Superior temporal gyrus (tissue), 1 donor: ENCODE results near the gene GPX6.
"Not testable (repeated sequence)": the region's sequence is repeated elsewhere in the genome, so short reads cannot be mapped to it uniquely, and the experiment has no call there.

Source experiments
- DNase-seq: peaks from one replicate; pipeline ENCODE4 v3.0.0-alpha.2; 2016; ENCODE audit errors: extremely low spot score

Gene GPX6, protein sequence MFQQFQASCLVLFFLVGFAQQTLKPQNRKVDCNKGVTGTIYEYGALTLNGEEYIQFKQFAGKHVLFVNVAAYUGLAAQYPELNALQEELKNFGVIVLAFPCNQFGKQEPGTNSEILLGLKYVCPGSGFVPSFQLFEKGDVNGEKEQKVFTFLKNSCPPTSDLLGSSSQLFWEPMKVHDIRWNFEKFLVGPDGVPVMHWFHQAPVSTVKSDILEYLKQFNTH

DNA sequence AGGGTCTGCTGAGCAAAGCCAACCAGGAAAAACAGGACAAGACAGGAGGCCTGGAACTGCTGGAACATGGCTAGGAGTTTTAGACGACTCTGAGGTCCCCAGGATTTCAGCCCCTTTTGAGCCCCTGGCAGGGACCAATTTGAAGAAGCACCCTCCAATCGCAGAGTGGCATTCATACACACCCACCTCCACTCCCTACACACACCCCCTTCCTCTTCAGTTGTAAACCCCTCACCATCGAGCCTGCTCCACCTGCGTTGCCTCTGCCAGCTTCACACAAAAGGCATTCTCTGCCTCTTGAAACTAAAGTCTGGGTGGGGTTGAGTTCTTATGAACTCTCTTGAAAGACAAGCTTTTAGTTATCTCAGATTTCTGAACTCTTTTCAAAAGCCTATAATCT is at the start of gene GPX6:
Gene GPX6 (minus strand): TSS at position 118 of the 400 bp plus-strand sequence. CDS start 50 bp downstream, at position 68.
- DNase-seq: no peak

DNA sequence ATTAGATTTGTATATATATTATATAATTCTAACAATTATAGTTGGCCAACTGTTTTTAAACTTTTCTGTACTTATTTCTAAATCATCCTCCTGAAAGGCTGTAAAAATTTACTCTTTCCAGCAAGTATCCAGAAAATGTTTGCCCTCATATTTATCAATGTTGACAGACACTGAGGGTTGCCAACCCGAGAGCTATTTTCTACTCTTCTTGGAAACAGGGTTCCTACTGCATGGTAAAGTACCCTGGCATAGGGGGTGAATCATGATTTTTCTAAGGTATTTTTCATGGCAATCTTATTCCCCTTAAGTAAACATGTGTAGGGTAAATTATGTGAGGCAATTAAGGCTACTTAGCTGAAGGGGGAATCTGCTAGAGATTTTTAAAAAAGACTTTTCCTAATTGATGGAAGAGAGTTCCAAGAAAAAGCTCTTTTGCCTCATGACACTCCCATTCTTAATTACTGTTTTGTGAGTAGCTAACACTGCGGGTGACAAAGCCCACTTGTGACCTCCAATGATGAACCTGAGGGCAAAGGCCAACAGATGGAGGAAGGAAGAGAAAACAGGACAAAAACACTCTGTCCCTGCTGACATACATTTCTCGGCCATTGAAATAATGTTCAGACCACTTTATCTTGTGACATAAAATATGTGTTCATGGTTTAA is 48.0 kb upstream of the GPX6 start:
- no peak for DNase-seq

DNA sequence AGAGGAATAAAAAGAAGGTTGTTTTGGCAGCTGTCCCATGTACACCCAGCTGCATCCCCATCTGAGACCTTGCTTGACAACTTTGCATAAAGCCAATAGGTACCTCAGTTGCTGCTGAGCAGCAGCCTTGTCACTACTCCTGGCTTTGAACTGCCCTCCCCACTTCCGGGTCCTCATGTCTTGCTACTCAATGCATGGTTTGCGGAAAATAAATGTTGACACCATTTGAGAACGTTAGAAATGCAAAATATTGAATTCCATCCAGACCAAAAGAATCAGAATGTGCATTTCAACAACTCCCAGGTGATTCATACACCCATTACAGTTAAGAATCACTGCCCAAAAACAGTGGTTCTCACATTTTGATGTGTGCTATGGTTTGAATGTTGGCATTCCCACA is 43.0 kb upstream of the GPX6 start:
- DNase-seq: no peak

DNA sequence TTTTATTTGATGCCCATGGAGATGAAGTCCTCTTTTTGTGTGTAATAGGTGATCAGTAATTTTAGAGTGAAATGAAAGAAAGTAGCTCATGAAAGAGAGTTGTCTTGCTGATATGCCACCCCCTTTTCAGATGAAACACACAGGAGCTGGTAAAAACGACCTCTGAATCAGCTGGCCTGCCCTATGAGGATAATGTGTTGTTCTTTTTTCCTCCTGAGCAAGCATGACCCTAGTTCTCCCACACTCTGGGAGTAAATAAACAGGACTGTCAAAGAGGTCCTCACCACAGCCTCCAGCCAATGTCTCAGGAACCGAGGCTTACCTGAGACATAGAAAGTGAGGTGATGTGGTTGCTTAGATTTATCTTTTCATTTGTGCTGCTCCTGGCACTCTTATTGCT is 39.5 kb upstream of the GPX6 start:
- no peak for DNase-seq

DNA sequence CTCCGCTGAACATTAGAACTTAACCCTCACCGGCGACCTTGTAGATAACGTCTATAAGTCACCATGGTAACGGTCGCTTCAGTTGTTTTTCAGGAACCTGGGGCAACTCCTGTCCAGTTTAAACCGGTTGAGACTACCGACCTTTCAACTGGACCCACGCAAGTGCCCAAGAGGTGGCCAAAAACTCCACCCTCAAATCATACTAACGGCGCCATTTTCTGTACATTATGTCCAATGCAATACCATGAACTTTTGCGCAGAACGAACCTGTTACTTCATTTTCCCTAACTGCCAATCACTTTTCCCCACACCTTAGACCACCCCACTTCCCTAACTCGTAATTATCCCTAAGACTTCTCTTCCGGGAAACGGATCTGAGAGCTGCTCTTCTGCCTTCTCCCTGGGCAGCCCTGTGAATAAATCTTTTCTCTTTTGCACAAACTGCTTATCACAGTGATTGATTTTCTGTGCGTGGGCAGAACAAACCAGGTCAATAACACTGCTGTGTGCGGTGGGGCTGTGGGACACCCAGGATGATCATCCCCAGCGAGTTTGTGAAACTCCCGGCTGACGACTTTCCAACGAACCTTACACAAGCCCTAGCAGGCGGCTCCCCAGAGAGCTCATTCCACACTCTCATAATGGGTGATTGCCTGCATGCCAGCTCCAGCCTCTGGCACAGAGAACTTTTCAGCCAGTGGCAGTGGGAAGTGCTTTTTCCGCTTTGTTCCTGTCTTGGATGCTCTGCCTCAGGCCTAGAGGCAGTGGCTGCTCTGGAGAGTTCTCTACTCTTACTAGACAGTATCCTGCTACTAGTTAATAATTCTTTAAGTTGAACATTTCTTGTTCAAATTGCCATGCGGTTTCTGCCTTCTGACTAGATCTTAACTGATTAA is 38.6 kb upstream of the GPX6 start:
- no peak for DNase-seq

DNA sequence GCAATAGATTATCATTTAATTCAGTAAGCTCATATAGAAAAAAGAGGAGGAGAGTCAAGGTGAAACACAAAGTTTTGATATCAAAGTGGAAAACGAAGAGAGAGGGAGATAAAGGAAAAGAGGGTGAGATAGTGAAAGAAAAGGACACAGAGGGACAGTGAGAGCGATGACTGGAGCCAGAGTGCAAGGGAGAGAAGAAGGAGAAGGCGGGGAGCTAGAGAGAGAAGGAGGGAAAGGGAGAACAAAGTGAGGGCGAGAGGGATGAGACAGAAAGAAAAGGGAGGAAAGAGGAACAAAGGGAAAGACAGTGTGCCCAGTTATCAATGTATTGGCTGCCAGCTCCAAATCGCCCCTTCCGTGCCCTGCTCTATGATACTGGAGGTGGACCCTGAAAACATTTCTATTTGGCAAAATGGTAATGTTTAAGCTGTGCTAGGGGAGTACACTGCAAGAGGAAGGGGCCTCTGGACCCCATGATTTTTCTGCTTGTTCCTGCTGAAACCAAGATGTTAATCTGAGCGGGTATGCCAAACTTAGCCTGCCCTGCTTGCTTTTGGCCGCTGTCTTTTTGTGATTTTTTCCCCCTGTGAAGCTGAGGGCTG is 37.9 kb upstream of the GPX6 start:
- DNase-seq: no peak

DNA sequence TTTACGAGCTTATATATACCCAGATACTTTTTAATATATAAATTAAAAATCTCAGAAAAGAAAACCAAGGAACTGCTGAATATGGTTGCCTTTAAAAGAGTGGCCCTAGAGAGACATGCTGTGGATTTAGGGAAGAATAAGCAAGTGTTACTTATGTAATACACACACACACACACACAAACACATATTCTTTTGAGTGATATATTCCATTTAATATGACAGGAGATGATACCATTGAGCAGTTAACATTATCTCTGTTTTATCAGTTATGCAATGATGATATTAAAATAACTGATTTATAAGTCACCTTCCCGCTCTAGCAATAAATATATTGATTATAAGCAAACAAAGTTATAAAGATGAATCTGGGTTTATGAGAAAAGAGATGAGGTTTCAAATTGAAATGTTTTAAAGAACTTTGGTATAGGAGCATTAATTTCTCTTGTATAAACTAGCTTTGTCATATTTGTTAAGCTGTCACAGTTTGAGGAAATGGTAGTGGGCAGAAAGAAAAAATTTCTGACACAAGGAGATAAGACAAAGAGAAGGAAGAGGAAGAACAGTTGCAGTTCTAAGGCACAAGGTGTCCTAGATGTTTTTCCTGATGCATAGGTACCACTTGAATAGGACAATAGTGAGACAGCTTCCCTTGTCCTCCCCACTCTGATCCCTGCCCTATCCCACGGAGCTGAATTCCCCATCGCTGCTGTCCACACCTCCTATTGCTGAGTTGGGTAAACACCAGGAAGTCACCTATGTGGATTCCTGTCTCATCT is 36.5 kb upstream of the GPX6 start:
- no peak for DNase-seq

DNA sequence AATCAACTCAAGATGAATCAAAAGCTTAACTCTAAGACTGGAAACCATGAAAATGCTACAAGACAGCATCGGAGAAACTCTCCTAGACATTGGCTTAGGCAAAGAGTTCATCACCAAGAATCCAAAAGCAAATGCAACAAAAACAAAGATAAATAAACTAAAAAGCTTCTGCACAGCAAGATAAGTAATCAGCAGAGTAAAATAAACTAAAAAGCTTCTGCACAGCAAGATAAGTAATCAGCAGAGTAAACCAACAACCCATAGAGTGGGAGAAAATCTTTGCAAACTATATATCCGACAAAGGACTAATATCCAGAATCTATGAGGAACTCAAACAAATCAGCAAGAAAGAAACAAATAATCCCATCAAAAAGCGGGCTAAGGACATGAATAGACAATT is 31.4 kb upstream of the GPX6 start:
- DNase-seq: not testable (repeated sequence)

DNA sequence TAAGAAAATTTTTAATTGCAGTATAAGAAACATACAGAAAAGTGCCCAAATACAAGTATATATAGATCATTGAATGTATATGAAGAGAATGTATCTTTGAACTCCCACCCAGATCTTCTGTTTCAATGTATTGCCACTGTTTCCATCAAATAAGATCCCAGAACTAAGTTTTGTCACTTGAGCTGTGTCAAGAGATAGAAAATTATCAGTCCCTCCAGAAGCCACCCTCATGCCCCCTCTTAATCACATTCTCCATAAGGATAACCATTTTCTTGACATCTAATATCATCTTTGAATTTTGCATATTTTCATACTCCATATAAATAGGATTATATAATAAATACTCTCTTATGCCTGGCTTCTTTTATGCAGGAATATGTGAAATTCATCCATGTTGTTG is 30.4 kb upstream of the GPX6 start:
- no peak for DNase-seq

DNA sequence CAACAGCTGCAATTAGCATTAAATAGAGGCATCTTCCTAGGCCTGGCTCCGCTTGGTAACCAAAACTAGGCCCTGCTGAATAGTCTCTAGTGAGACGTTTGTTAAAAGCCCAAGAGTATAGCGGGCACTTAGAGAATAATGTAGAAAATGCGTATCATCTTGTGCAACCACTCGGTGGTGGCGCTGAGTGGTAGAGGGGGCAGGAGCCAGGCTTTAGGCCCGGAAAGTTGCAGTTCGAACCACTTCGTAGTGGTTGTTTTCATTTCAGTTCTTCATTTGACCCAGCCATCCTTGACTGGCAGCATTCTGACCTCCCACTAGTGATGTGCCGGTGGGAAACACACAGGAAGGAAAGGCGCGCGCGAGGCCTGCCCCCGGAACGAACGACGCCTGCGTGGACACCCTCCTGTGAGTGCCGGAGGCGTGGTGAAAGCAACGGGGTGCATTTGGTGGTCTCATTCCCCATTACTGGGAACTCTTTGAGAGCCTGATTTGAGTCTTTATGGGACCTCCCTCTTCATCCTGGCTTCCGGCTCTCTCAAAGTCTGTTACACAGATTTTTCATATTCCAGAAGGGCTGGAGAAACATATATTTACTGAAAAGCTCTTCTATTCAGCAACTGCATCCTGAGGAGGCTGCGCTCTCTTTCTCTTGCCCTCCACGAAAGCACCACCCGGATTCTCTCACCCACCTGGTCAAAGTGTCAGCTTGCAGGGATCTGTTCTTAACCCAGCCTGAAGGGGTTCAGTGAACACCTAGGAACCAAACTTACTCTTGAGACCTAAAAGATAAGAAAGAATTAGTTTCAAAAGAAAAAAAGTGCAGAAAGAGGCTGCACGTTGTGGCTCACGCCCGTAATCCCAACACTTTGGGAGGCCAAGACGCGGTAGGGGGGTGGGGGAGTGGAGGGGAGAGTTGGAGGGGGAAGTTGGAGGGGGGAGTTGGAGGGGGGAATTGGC is 28.3 kb upstream of the GPX6 start:
- DNase-seq: peak; percentile 9

DNA sequence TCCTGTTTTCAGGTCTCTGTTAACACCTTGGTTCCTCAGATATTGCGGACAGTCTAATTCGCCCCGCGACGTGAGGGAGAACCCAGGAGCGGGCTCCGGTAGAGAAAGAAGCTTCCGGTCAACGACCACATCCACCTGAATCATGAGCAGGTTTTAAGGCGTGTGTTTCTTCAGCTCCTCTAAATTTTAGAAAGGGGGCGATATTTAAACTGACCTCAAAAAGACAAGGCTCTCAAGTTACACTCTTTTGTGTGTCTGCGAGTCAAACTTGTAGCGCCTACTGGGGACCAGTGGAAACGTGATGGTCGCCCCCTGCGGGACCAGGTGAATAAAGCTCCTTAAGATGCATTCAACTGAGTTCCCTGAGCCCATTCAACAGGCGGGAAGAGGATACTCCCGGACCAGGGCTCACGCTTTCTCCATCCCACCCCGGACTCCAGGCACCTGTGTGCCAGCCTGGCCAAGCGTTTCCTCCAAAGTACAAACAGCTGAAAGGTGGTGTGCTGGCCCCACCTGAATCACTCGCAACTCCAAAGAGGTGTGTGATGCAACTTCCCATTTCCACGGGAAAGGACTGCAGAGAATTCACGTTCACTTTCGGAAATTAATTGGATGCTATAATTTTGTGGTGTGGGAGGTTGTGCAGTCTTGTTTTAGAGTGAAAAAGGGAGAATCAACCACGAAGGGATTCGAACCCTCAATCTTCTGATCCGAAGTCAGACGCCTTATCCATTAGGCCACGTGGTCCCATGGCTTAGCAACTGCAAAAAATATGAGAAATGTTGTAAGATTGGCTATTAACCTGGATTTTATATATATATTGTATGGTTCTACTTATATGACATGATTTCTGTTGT is 27.1 kb upstream of the GPX6 start:
- DNase-seq: peak; percentile 53

DNA sequence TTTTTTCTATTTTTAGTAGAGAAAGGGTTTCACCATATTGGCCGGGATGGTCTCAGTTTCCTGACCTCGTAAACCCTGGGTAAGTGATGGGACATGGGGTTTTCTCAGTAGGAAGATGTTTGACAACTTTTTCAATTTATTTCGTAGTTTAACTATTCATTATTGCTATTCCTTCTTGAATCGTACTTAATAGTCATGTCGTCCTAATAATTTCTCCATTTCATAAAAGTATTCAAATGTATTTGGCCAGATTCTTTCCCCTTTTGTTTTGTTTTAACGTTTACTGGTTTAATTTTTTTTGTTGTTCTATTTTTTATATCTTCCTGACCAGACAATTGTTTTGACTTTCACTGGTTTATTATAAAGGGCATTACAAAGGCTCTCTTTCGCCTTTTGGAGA is 26.4 kb upstream of the GPX6 start:
- DNase-seq: no peak

DNA sequence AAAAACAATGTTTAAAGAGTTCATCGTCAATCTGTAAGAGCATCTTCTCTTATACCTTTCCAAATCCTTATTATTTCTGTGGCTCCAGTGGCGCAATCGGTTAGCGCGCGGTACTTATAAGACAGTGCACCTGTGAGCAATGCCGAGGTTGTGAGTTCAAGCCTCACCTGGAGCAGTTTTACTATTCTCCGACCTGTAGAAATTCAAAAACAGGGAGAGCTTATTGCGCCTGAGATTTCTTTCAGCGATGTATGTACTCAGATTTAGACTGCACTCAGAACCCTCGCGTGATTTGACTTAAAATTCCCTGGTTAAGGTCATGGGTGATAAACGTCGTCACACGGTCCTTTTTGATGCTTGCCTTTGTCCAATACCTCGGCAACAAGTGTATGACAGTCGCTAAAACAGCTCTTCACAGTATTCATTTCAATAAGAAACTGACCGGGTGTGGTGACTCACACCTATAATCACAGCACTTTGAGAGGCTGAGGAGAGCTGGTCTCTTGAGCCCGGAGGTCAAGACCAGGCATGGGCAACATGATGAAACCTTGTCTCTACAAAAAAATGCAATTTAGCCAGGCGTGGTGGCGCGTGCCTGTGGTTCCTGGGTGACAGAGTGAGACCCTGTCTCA is 22.0 kb upstream of the GPX6 start:
- peak; percentile 8 for DNase-seq

DNA sequence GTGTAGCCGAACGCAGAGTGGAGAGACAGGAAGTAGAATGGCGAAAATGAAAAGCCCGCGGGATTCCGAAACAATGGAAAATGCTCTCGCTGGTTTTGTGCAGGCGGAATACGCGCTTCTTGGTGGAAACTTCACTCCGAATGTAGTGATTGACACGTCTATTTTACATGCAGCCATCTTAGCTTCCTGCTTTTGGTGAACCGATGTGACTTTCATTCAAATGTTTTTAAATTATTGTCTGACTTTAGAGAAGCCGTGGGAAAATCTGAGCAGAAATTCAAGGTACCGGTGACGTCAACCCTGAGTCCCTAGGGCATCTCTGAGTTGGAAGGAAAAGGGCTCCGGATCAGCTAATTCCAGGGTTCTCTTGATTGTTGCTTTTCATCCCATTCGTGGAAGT is 21.5 kb upstream of the GPX6 start:
- peak; percentile 25 for DNase-seq

DNA sequence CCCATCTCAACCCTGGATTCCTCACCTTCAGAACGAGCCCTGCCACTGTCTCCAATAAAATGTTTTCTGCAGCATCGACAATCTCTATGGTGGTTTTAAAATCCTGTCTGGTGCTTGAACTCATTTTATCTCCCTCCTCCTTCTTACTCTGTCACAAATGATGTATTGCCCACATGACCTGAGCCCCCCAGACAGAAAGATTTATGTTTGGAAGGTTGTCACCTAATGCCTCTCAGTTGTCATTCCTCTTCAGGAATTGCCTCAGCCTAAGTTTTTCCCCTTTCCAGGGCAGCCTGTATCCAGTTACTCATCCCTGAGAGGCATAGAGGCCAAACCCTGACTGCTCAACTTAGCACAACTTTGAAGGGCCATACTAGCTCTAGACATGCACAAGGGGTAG is 19.3 kb upstream of the GPX6 start:
- no peak for DNase-seq

DNA sequence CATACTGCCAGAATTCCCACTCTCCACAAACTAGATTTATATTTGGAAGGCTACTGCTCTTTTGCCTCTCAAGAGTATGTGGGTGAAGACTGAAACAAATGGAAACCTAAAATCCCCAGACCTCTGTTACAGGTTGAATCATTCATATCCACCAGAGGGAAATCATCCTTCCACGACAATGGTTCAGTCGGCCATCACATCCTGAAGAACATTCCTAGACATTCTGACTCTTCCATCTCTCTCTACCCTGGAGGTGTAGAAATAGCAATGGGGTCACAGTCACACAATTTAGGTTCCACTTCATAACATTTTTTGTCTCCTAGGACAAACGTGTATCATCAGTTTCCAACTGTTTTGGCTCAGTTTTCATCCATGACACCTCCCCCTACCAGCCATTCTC is 18.7 kb upstream of the GPX6 start:
- no peak for DNase-seq

DNA sequence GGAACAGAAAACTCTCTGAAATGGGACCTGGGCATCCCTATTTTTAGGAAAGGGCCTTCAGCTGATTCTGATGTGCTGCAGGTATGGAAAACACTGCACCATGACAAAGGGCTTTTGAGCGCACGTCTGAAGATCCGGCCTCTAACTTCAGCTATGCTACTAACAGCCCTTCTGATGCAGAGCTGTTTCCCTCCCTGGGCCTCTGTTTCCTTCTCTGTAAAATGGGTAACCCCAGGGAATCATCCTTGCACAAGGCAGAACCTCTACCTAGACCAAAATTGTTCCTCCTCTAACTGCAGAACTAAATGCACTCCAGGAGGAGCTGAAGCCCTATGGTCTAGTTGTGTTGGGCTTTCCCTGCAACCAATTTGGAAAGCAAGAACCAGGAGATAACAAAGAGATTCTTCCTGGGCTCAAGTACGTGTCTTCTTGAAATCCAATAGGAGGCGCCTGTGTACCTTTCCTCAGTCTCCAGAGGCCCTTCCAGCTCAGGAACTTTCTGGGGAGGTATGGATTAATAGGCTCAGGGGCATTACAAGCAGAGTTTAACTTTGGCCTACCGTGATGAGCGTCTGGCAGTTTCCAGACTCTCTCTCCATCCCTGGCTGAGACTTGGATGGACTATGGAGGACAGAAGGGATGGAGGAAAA is 16.0 kb upstream of the GPX6 start:
- no peak for DNase-seq

DNA sequence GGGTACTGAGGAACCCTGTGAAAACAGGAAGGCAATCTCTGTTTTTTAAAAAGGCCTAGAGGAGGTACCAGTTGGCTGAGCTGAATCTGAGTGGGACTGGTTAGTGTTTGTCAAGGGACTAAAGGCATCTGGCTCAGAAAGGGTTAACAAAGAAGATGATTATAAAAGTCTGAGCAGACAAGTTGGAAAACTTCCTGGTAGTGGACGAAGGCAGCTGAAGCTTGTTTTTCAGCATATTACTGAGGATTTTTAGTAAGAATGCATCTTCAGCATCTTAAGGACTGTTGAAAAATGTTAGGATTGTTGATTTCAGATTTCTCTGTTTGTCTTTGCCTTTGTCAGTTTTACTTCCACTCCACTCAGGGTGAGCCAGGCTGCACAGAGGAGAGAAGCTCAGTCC is 15.2 kb upstream of the GPX6 start:
- no peak for DNase-seq
